ENCODE data around the gene FGD6. TPM values are rescaled to one million over a fixed set of nuclear protein-coding genes. Genes with fewer than 3 reads are reported as not detected.
"Not testable (repeated sequence)": the region's sequence is repeated elsewhere in the genome, so short reads cannot be mapped to it uniquely, and the experiment has no call there.

The FGD6 gene
- total RNA-seq, 6 experiments from 2014 or later = 3.5 to 7.8 (median 5.1) TPM

DNA sequence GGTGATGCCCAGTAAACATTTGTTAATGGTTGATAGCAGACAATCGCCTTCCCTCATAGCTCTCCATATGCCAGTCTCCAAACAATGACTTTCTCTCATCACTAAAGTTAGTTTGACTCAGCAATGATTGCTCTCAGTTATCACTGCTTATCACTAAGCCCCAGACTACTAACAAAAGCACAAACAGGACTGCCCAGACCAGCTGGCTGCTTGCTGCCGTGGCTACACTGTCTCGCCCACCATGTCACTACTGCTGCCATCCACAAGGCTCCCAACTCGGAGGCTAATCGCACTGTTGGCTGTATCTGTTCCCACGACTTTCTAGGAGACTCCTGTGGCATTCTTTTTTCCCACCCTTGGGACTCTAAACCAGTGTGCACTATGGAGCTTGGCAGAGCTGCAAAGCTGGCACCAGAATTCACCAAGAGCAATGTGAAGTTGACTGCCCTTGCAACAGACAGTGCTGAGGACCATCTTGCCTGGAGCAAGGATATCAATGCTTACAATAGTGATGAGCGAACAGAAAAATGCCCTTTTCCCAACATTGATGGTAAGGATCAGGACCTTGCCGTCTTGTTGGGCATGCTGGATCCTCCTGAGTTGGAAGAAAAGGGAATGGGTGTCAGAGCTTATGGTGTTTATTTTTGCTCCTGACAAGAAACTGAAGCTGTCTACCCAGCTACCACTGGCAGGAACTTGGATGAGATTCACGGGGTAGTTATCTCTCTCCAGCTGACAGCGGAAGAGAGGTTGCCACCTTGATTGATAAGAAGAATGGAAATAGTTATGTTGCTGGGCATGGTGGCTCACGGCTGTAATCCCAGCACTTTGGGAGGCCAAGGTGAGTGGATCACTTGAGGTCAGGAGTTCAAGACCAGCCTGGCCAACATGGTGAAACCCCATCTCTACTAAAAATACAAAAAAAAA lies 116.7 kb downstream of the FGD6 start:
- Histone ChIP-seq H3K27me3 (no peaks in the 10 kb centered on the region), H3K36me3 (peaks cover 0 to 8% (median 0%) of the 10 kb centered on the region in 4 donors), H3K9me3 (no peaks in the 10 kb centered on the region), H3K4me3 (no peak overlapping the region), H3K27ac (no peak overlapping the region), H3K4me1 (peaks cover 0 to 8% (median 0%) of the 10 kb centered on the region in 4 donors)
- DNase-seq = no peak
- TF ChIP-seq POLR2A (IDR thresholded peaks at IDR 0.05) = no peak
- TF ChIP-seq, protein P1, sequence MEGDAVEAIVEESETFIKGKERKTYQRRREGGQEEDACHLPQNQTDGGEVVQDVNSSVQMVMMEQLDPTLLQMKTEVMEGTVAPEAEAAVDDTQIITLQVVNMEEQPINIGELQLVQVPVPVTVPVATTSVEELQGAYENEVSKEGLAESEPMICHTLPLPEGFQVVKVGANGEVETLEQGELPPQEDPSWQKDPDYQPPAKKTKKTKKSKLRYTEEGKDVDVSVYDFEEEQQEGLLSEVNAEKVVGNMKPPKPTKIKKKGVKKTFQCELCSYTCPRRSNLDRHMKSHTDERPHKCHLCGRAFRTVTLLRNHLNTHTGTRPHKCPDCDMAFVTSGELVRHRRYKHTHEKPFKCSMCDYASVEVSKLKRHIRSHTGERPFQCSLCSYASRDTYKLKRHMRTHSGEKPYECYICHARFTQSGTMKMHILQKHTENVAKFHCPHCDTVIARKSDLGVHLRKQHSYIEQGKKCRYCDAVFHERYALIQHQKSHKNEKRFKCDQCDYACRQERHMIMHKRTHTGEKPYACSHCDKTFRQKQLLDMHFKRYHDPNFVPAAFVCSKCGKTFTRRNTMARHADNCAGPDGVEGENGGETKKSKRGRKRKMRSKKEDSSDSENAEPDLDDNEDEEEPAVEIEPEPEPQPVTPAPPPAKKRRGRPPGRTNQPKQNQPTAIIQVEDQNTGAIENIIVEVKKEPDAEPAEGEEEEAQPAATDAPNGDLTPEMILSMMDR (IDR thresholded peaks at IDR 0.05) = no peak
- no peak for ATAC-seq
- intact Hi-C loops (cut with DNase I) = no loop called here
- 86% methylated on average over 6 of the region's 11 CpGs for WGBS (ENCODE audit: insufficient coverage, low coverage, low lambda C conversion rate, missing lambda C conversion rate)

DNA sequence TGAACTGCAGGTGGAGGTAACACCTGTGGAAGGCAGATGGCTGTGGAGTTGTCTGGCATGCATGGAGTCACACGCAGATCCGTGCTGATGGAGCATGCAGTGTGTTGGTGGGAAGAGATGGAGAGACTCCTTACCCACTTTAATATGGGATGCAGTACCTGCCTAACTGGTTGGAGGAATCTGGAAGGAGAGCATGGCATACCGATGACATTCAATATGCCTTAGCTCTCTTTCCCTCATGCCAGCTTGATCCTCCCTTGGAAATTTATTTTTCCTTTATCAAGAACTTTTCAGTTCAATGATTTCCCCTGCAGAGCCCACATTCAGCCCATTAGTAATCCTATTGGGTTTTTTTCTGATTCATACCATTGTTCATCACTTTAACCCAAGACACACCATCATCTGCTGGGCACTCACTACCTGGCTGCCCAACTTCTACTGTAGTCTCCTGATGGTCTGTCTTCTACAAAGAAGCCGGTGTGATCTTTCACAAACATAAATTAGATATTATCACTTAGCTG lies 117.9 kb downstream of the FGD6 start:
- Histone ChIP-seq H3K27ac (no peak overlapping the region), H3K9me3 (no peaks in the 10 kb centered on the region), H3K4me1 (peaks cover 0 to 8% (median 0%) of the 10 kb centered on the region in 4 donors), H3K27me3 (no peaks in the 10 kb centered on the region), H3K36me3 (peaks cover 0 to 8% (median 0%) of the 10 kb centered on the region in 4 donors), H3K4me3 (no peak overlapping the region)
- WGBS (ENCODE audit: insufficient coverage, low coverage, low lambda C conversion rate, missing lambda C conversion rate) = 96% methylated on average over 3 of the region's 4 CpGs
- ATAC-seq = no peak
- intact Hi-C loops (cut with DNase I) = no loop called here
- TF ChIP-seq POLR2A (IDR thresholded peaks at IDR 0.05) = no peak
- TF ChIP-seq, protein P1 (IDR thresholded peaks at IDR 0.05) = no peak
- no peak for DNase-seq

DNA sequence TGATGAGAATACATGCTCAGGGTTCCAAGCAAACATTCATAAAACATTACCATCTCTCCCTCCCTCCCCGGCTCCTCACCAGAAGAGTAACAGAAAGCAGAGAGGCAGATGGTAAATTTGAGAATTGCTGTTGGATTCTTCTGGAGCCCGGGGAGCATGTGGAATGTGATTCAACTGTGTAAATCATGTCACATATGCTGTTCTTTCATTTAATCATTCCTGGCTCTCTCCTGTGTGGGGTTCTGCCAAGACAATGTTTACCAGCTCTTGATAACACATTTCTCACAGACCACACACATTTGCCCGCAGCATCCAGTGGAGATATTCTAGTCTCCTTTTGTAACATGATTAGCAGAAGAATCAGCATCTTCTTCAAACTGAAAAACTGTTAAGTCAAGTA lies 120.4 kb downstream of the FGD6 start:
- TF ChIP-seq POLR2A (IDR thresholded peaks at IDR 0.05) = no peak
- TF ChIP-seq, protein P1 (IDR thresholded peaks at IDR 0.05) = no peak
- 27% methylated on average over 3 of the region's 3 CpGs for WGBS (ENCODE audit: insufficient coverage, low coverage, low lambda C conversion rate, missing lambda C conversion rate)
- ATAC-seq (peak; percentile 88 to 93 (median 91)), DNase-seq (no peak)
- H3K4me3 ChIP-seq = no peak overlapping the region
- H3K4me1 ChIP-seq = peaks cover 0 to 8% (median 0%) of the 10 kb centered on the region in 4 donors
- intact Hi-C loops (cut with DNase I) = no loop called here
- H3K36me3 ChIP-seq = peaks cover 0 to 7% (median 0%) of the 10 kb centered on the region in 4 donors
- no peaks in the 10 kb centered on the region for H3K27me3 ChIP-seq
- no peak overlapping the region for H3K27ac ChIP-seq
- H3K9me3 ChIP-seq = no peaks in the 10 kb centered on the region

DNA sequence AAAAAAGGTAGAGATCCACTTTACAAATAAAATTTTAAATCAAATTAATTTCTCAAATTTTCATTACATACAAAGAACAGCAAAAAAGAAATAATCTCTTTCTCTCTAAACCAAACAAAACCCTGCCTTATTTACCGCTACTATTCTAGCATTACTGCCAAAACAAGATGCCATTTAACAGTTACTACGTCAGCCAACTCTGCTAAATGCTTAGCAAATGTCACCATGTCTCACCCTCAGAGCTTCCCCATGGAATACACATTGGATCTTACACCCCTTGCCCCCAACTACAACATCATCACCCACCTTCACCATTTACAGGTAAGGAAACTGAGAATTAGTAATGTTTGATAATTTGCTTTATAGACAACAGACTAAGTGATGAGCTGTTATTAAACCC lies 120.9 kb downstream of the FGD6 start:
- Histone ChIP-seq H3K4me1 (peaks cover 0 to 8% (median 0%) of the 10 kb centered on the region in 4 donors), H3K27me3 (no peaks in the 10 kb centered on the region), H3K36me3 (peaks cover 0 to 10% (median 0%) of the 10 kb centered on the region in 4 donors), H3K9me3 (no peaks in the 10 kb centered on the region), H3K27ac (no peak overlapping the region), H3K4me3 (no peak overlapping the region)
- no peak for DNase-seq
- intact Hi-C loops (cut with DNase I) = no loop called here
- no peak for ATAC-seq
- 58% methylated on average over 2 of the region's 2 CpGs for WGBS (ENCODE audit: insufficient coverage, low coverage, low lambda C conversion rate, missing lambda C conversion rate)
- TF ChIP-seq, protein P1 (IDR thresholded peaks at IDR 0.05) = no peak
- TF ChIP-seq POLR2A (IDR thresholded peaks at IDR 0.05) = no peak

DNA sequence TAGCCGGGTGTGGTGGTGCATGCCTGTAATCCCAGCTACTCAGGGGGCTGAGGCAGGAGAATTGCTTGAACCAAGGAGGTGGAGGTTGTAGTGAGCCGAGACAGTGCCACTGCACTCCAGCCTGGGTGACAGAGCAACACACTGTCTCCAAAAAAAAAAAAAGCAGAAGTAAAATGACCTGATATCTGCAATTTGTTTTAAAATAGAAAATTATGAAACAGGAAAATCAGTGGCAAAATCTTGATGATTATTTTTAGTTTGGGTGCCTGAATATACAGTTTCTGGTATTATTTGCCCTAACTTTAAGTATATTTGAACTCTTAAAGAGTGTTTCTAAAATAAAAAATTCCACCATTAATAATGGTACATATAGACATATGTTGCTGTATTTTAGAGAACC lies 121.4 kb downstream of the FGD6 start:
- H3K27ac ChIP-seq; H3K4me3 ChIP-seq; intact Hi-C loops (cut with DNase I); DNase-seq; H3K9me3 ChIP-seq; ATAC-seq; H3K36me3 ChIP-seq; H3K27me3 ChIP-seq; H3K4me1 ChIP-seq: not testable (repeated sequence)
- WGBS (ENCODE audit: insufficient coverage, low coverage, low lambda C conversion rate, missing lambda C conversion rate) = 80% methylated on average over 2 of the region's 2 CpGs

All from right lobe of liver (tissue), 6 donors.